Nephron (organoid): ENCODE measurements around the gene SSBP2.
"Not testable (repeated sequence)": the region's sequence is repeated elsewhere in the genome, so short reads cannot be mapped to it uniquely, and the experiment has no call there.

Source experiments
- H3K27ac Mint-ChIP-seq, 3 experiments: 2 replicates each; pipeline ENCODE4 v1.8.0; 2020; ENCODE audit warnings: mixed read lengths in 3 of 3, mild to moderate bottlenecking in 2 of 3, moderate library complexity in 1 of 3
- H3K27me3 Mint-ChIP-seq: 2 replicates; pipeline ENCODE4 v1.8.0; 2021; ENCODE audit warnings: low read depth, mild to moderate bottlenecking, moderate library complexity, mixed read lengths
- H3K36me3 Mint-ChIP-seq: 2 replicates; pipeline ENCODE4 v1.8.0; 2020; ENCODE audit warnings: low read depth, mixed read lengths
- H3K4me1 Mint-ChIP-seq: 2 replicates; pipeline ENCODE4 v1.8.0; 2020; ENCODE audit warnings: mixed read lengths
- H3K4me3 Mint-ChIP-seq, 3 experiments: 2 replicates each; pipeline ENCODE4 v1.8.0; 2020; ENCODE audit warnings: mild to moderate bottlenecking in 3 of 3, mixed read lengths in 3 of 3, moderate library complexity in 2 of 3
- H3K9me3 Mint-ChIP-seq: 2 replicates; pipeline ENCODE4 v1.8.0; 2020; ENCODE audit warnings: mixed read lengths
- TF ChIP-seq, protein P1 (sequence below), 3 experiments: fragments of 200-600 bp; sonication (generic); IDR thresholded peaks; one replicate each; pipeline ENCODE4 v1.5.0; 2021; ENCODE audit warnings: antibody characterized with exemption in 3 of 3; ENCODE audit not compliant: unreplicated experiment in 3 of 3

Gene SSBP2

DNA sequence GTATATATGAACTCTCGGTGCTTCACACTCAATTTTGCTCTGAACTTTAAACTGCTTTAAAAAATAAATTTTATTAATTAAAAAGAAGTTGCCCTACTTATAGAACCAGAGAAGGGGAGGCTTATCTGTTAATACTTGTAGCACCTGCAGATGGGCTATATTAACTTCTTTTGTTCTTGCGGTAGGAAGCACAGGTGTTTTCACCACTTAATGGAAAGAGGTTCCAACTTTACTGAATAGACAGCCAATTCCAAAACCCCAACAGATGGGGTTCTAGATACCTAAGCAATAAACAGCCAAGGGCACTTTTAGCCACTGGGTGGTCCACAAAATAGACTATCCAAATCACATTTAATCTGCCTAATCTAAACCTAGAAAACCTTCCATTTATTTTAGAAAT is 65.4 kb downstream of the SSBP2 start:
- TF ChIP-seq, protein P1, sequence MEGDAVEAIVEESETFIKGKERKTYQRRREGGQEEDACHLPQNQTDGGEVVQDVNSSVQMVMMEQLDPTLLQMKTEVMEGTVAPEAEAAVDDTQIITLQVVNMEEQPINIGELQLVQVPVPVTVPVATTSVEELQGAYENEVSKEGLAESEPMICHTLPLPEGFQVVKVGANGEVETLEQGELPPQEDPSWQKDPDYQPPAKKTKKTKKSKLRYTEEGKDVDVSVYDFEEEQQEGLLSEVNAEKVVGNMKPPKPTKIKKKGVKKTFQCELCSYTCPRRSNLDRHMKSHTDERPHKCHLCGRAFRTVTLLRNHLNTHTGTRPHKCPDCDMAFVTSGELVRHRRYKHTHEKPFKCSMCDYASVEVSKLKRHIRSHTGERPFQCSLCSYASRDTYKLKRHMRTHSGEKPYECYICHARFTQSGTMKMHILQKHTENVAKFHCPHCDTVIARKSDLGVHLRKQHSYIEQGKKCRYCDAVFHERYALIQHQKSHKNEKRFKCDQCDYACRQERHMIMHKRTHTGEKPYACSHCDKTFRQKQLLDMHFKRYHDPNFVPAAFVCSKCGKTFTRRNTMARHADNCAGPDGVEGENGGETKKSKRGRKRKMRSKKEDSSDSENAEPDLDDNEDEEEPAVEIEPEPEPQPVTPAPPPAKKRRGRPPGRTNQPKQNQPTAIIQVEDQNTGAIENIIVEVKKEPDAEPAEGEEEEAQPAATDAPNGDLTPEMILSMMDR (IDR thresholded peaks at IDR 0.05; ENCODE audit: unreplicated experiment in 3 of 3), result no peak
- Mint-ChIP-seq H3K4me3 (no peak overlapping the region), H3K9me3 (peaks cover 69% of the 10 kb centered on the region), H3K36me3 (peaks cover 90% of the 10 kb centered on the region), H3K27me3 (no peaks in the 10 kb centered on the region), H3K27ac (no peak overlapping the region), H3K4me1 (no peaks in the 10 kb centered on the region)

DNA sequence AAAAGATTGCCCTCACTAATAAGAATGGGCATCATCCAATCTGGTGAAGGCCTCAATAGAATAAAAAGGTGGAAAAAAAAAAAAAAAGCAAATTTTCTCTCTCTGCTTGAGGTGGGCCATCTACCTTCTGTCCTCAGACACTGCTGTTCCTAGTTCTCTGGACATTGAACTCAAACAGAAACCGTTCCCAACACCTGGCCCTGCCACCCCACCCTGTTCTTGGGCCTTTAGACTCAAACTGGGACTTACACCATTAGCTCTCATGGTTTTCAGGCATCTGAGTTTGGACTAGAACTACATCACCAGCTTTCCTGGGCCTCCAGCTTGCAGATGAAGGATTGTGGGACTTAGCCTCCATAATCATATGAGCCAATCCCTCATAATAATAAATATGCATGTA is 71.0 kb downstream of the SSBP2 start:
- Mint-ChIP-seq H3K27ac (no peak overlapping the region), H3K27me3 (no peaks in the 10 kb centered on the region), H3K4me3 (no peak overlapping the region), H3K36me3 (peaks cover 88% of the 10 kb centered on the region), H3K4me1 (no peaks in the 10 kb centered on the region), H3K9me3 (peaks cover 71% of the 10 kb centered on the region)
- TF ChIP-seq, protein P1 (IDR thresholded peaks at IDR 0.05; ENCODE audit: unreplicated experiment in 3 of 3), result no peak

DNA sequence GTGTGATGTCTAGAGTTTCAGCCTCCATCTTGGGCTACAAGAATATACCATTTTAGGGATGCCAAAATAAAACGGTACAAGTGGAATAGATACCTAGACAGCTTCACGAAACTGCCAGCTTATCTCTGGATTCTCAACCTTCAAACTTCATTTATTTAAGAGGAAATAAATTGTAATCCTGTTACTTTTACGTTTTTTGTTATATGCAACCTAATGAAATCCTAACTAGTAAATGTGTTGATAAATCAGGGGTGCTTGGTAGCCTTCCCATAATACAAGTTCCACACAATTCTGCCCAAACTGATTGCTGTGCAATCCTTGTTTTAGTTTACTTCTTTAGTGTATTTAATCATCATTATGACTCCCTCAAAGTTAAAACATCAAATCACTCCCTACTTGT is 75.5 kb downstream of the SSBP2 start:
- TF ChIP-seq, protein P1 (IDR thresholded peaks at IDR 0.05; ENCODE audit: unreplicated experiment in 3 of 3), result no peak
- Mint-ChIP-seq H3K36me3 (peaks cover 47% of the 10 kb centered on the region), H3K27me3 (no peaks in the 10 kb centered on the region), H3K27ac (no peak overlapping the region), H3K4me1 (peaks cover 5% of the 10 kb centered on the region), H3K4me3 (no peak overlapping the region), H3K9me3 (peaks cover 37% of the 10 kb centered on the region)

DNA sequence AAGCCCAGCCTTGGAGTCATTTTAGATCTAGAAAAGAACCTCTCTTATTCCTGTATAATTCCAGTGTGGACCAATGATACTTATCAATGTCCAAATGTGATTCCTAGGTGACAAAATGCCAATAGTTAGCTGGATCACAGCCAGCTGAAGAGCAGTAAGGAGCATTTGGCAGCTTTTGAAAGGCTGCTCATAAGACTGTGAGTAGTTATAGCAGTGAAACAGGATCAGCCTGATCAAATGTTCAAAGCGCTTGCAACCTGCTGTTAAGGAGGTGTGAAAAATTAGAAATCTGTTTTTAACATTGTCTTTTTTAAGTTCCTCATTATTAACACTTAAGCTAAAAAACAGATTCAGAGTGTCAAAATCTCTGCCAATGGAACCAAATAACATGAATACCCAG is 85.1 kb downstream of the SSBP2 start:
- no peak overlapping the region for H3K4me3 Mint-ChIP-seq
- H3K9me3 Mint-ChIP-seq, result peaks cover 9% of the 10 kb centered on the region
- H3K27ac Mint-ChIP-seq, result no peak overlapping the region
- H3K4me1 Mint-ChIP-seq, result peaks cover 4% of the 10 kb centered on the region
- H3K36me3 Mint-ChIP-seq, result peaks cover 29% of the 10 kb centered on the region
- no peaks in the 10 kb centered on the region for H3K27me3 Mint-ChIP-seq
- TF ChIP-seq, protein P1 (IDR thresholded peaks at IDR 0.05; ENCODE audit: unreplicated experiment in 3 of 3), result no peak

DNA sequence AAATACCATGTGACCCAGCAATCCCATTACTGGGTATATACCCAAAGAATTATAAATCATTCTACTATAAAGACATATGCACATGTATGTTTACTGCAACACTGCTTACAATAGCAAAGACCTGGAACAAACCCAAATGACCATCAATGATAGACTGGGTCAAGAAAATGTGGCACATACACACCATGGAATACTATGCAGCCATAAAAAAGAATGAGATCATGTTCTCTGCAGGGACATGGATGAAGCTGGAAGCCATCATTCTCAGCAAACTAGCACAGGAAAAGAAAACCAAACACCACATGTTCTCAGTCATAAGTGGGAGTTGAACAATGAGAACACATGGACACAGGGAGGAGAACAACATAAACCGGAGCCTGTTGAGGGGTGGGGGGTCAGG is 90.3 kb downstream of the SSBP2 start:
- H3K27ac Mint-ChIP-seq, H3K4me1 Mint-ChIP-seq, H3K27me3 Mint-ChIP-seq, H3K4me3 Mint-ChIP-seq: not testable (repeated sequence)
- Mint-ChIP-seq H3K36me3 (peaks cover 57% of the 10 kb centered on the region), H3K9me3 (peaks cover 27% of the 10 kb centered on the region)

DNA sequence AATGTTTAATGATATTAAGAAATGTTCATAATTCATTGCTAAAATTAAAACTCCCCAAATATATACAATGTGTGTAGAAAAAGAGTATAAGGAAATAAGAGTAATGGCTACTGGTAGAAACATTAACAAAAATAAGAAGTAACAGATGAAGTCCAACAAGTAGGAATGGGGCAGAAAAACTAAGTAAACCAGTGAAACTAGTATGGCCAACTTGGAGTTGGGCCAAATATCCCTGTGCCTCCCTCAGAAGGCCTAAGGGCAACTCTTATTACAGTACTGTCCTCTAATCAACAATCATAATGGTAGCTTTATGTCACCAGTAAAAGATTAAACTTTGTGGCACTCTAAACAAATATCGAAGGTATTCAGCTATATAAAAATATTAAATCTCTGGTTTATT is 93.5 kb downstream of the SSBP2 start:
- TF ChIP-seq, protein P1 (IDR thresholded peaks at IDR 0.05; ENCODE audit: unreplicated experiment in 3 of 3), result no peak
- H3K4me3 Mint-ChIP-seq, result no peak overlapping the region
- H3K27ac Mint-ChIP-seq, result no peak overlapping the region
- H3K36me3 Mint-ChIP-seq, result peaks cover 70% of the 10 kb centered on the region
- peaks cover 27% of the 10 kb centered on the region for H3K9me3 Mint-ChIP-seq
- H3K4me1 Mint-ChIP-seq, result no peaks in the 10 kb centered on the region
- H3K27me3 Mint-ChIP-seq, result no peaks in the 10 kb centered on the region
